Ishikawa (cell line): ENCODE measurements around the gene SHF.

Source experiments
- CEBPB ChIP-seq: IDR thresholded peaks from 2 replicates; pipeline ENCODE4 v1.6.1; 2012
- EGR1 ChIP-seq: IDR thresholded peaks from 2 replicates; pipeline ENCODE4 v1.6.1; 2012
- MAX ChIP-seq: IDR thresholded peaks from 2 replicates; pipeline ENCODE4 v1.6.1; 2012
- NFIC ChIP-seq: IDR thresholded peaks from 2 replicates; pipeline ENCODE4 v1.6.1; 2012
- RAD21 ChIP-seq: IDR thresholded peaks from 2 replicates; pipeline ENCODE4 v1.6.1; 2012; ENCODE audit warnings: low read depth
- REST ChIP-seq: IDR thresholded peaks from 2 replicates; pipeline ENCODE4 v1.6.1; 2012; ENCODE audit warnings: low read depth, mild to moderate bottlenecking
- TAF1 ChIP-seq: IDR thresholded peaks from 2 replicates; pipeline ENCODE4 v1.6.1; 2012; ENCODE audit warnings: low read depth, mild to moderate bottlenecking

GRCh38 chr15:45205192-45205591 is 17.4 kb upstream of the SHF start:
- TF ChIP-seq CEBPB (no peak), REST (no peak), RAD21 (peak; percentile 88), MAX (no peak), NFIC (no peak), EGR1 (no peak), TAF1 (no peak)
